ENCODE measurements around the gene PHF2. TPM values are rescaled to one million over a fixed set of nuclear protein-coding genes. Genes with fewer than 3 reads are reported as not detected.

The PHF2 gene
- total RNA-seq, 2 experiments from 2014 or later: 22.1 to 23.5 TPM

DNA sequence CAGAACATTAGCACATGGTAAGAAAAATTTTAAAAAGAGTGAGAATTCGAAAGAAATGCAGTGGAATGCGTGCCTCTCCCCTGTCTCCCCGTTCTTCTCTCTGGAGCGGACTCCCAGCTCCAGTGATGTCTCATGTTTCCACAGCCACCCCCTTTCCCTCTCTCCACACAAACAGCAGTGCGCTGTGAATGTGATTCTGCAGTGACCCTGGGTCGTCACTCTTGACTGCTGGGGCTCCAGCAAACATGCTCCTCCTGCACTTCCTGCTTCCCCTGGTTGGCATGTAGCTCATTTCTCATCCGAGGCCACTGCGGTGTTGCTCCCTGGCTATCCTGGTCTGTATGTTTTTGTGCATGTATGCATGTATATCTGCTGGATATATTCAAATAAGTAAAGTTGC, 13.3 kb downstream of the PHF2 start:
- Mint-ChIP-seq H3K36me3 (ENCODE audit: low read depth) (peaks cover 5% of the 10 kb centered on the region), H3K4me3 (no peak overlapping the region), H3K27ac (no peak overlapping the region), H3K4me1 (ENCODE audit: low read depth) (peaks cover 12% of the 10 kb centered on the region), H3K9me3 (ENCODE audit: insufficient read depth) (peaks cover 6% of the 10 kb centered on the region), H3K27me3 (ENCODE audit: low read depth) (no peaks in the 10 kb centered on the region)
- ATAC-seq: no peak
- ChIA-PET CTCF (no interaction called here), POLR2A (no interaction called here)
- peak; percentile 19 for DNase-seq

DNA sequence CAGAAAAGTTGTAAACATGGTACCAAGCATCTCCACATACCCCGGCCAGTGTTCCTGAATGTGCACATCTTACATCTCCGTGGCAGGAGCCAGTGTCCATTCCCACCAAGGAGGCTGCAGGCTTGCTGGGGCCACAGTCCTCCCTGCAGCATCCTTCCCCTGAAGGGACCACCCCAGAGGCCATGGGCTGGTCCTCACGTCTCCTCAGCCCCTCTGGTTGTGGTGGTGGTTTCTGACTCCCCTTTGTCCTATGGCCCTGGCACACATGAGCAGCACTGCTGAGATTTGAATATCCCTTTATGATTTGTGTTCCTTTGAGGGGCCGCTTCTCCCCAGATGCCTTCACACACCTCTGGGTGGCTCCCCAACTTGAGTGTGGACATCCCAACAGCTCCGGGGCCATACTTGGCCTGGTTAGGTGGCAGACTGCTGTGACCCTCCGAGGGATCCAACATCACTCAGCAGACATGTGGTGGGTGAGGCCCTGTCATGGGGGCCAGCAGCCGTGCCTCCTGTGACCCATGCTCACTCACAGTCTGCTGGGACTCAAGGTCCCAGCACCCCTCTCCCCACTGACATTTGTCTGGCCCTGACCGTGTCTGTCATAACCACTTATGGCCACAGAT, 14.3 kb downstream of the PHF2 start:
- Mint-ChIP-seq H3K4me1 (ENCODE audit: low read depth) (peaks cover 12% of the 10 kb centered on the region), H3K36me3 (ENCODE audit: low read depth) (no peaks in the 10 kb centered on the region), H3K9me3 (ENCODE audit: insufficient read depth) (no peaks in the 10 kb centered on the region), H3K27me3 (ENCODE audit: low read depth) (no peaks in the 10 kb centered on the region), H3K4me3 (no peak overlapping the region), H3K27ac (no peak overlapping the region)
- DNase-seq (peak; percentile 16), ATAC-seq (no peak)
- CTCF ChIA-PET: no interaction called here
- POLR2A ChIA-PET: no interaction called here

DNA sequence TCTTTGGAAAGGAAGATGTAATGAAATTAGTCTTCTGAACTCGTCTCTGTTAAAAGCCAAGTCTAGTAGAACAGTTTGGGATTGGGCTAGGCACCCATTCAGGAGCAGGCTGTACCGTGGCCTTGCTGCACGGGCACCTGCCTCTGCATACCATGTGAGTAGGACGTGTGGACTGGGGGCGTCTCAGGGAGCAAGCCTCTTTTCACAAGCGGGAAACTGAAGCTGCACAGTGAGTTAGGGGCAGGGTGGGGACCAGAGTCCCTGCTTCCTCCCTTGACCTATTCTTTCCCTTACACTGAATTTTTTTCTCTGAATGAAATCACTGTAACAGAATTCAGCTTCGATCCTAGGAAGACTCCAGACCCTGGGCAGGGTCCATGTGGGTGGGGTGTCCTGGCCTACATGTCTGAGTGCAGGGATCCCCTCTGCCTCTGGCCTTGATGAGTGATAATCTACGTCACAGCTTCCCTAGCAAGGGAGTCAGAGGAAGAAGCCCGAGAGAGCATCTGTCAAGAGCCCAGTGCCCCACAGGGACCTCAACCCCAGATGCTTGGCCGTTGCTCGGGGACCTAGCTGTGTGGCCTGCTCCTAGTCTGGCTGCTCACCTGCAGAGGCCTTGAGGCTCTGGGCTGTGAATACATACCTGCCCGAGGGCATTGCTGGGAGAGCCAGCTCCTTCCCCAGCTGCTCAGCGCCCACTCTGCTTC, 15.1 kb downstream of the PHF2 start:
- Mint-ChIP-seq H3K9me3 (ENCODE audit: insufficient read depth) (no peaks in the 10 kb centered on the region), H3K36me3 (ENCODE audit: low read depth) (no peaks in the 10 kb centered on the region), H3K4me1 (ENCODE audit: low read depth) (peaks cover 12% of the 10 kb centered on the region), H3K27ac (no peak overlapping the region), H3K27me3 (ENCODE audit: low read depth) (no peaks in the 10 kb centered on the region), H3K4me3 (no peak overlapping the region)
- CTCF ChIA-PET: no interaction called here
- DNase-seq: peak; percentile 12
- no peak for ATAC-seq
- POLR2A ChIA-PET: no interaction called here

DNA sequence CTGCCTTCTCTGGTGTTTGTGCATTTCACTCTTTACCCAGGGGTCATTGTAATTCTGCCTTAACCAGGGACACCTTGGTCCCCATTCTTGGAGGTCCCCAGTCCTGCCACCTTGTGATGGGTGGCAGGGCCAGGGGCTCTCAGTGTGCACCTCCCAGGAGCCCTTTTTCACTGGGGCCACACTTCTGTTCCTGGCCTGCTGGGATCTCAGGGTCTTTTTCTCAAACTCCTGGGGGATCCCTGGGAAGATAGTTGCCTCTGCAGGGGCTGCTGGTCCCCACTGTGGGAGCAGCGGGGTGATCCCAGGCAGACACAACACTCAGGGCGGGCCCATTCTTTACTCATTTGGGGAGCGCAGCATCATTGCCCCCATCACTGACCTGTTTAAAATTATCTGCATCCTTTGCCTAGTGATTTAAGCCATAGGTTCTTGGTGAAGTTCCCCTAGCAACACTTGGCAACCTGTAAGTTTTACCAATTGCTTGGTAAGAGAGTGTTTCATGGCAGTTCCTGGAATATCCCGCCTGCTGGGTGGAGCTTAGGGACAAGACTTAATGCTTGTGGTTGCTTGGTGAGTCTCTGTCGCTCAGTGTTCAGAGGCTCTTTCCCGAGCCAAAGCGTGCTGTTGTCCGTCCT, 15.7 kb downstream of the PHF2 start:
- no peaks in the 10 kb centered on the region for H3K36me3 Mint-ChIP-seq (ENCODE audit: low read depth)
- CTCF ChIA-PET: interaction anchor here (2.1 kb wide), 1 partner anchor 26 kb away, joined by 5 read pairs; no protein-coding TSS in a partner anchor
- H3K4me1 Mint-ChIP-seq (ENCODE audit: low read depth): peaks cover 12% of the 10 kb centered on the region
- POLR2A ChIA-PET: no interaction called here
- no peak overlapping the region for H3K27ac Mint-ChIP-seq
- peak; percentile 10 for DNase-seq
- H3K4me3 Mint-ChIP-seq: no peak overlapping the region
- no peaks in the 10 kb centered on the region for H3K9me3 Mint-ChIP-seq (ENCODE audit: insufficient read depth)
- no peak for ATAC-seq
- no peaks in the 10 kb centered on the region for H3K27me3 Mint-ChIP-seq (ENCODE audit: low read depth)

DNA sequence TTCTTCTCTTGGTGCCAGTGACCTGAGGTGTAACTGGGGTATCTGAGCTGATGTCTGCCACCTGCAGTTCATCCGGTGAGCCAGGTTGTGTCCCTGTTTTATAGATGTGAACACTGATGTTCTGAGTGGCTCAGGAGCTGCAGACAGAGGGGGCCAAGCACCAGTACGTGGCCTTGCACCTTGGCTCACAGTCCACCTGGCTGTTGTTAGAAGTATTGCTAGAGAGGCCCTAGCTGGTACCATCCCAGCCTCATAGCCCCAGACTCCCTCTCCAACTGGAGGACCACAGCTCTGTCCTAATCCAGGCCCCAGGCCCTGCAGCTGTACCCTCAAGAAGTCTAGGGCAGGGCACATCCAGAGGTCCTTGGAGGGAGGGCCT, 16.2 kb downstream of the PHF2 start:
- ATAC-seq (no peak), DNase-seq (peak; percentile 20)
- H3K27ac Mint-ChIP-seq: no peak overlapping the region
- no peak overlapping the region for H3K4me3 Mint-ChIP-seq
- no peaks in the 10 kb centered on the region for H3K9me3 Mint-ChIP-seq (ENCODE audit: insufficient read depth)
- ChIA-PET CTCF (interaction anchor here (2.1 kb wide), 1 partner anchor 27 kb away, joined by 5 read pairs; no protein-coding TSS in a partner anchor), POLR2A (no interaction called here)
- H3K4me1 Mint-ChIP-seq (ENCODE audit: low read depth): peaks cover 16% of the 10 kb centered on the region
- no peaks in the 10 kb centered on the region for H3K27me3 Mint-ChIP-seq (ENCODE audit: low read depth)
- H3K36me3 Mint-ChIP-seq (ENCODE audit: low read depth): no peaks in the 10 kb centered on the region

DNA sequence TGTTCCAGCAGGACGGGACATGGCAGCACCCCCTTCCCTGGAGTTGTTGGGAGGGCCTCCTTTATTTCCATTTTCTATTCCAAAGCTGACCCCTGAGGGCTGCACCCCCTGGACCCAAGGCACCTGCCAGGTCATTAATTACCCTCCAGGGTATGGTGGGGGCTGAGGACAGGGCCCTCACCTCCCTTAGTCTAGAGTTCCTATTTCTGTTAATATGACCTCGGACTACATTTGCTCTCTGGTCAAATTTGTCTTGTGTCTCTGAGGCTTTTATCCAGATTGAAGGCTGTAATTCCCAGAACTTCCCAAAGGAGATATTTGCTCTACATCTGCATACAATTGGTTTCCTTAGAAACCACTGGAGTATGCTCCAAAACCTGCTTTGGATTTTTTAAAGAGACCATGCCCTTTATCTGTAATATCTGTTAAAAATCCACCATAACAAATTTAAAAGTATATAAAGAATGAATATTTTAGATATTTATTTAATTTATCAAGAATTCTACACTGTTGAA, 16.8 kb downstream of the PHF2 start:
- CTCF ChIA-PET: interaction anchor here (2.1 kb wide), 1 partner anchor 27 kb away, joined by 5 read pairs; no protein-coding TSS in a partner anchor
- Mint-ChIP-seq H3K36me3 (ENCODE audit: low read depth) (no peaks in the 10 kb centered on the region), H3K4me3 (no peak overlapping the region), H3K27ac (no peak overlapping the region), H3K9me3 (ENCODE audit: insufficient read depth) (no peaks in the 10 kb centered on the region), H3K4me1 (ENCODE audit: low read depth) (peaks cover 20% of the 10 kb centered on the region), H3K27me3 (ENCODE audit: low read depth) (no peaks in the 10 kb centered on the region)
- POLR2A ChIA-PET: no interaction called here
- DNase-seq (peak; percentile 11), ATAC-seq (no peak)

DNA sequence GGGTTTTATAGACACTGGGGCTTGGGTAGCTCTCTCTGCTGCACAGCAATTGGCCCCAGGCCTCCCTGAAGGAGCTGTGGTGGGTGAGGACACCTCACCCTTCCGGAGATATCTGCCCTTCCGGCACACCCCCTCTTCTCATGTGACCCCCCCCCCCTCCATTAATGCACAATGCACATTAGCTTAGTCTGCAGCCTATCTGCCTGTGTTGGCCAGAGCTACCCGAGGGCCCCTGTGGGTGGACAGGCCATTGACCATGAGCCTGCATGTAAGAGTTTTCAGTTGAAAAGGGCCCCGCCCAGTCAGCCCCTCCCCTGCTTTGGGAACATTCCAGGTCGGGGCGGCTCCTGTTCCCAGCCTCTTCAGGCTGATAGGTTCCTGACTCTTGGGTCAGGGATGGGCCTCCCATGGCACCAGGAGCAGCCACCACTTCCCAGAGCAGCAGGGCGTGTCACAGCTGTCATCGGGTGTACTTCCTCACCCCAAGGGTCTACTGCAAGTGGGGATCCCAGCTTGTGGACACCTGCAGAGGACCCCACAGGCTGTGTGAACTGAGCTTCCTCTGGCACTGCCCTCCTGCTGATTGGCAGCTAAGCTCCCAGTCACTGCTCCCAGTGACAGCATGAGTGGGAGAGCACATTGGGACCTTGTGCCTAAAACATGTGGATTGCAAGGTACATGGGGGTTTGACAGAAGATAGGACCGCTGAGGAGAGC, 17.8 kb downstream of the PHF2 start:
- no peak for ATAC-seq
- H3K9me3 Mint-ChIP-seq (ENCODE audit: insufficient read depth): no peaks in the 10 kb centered on the region
- no peak overlapping the region for H3K4me3 Mint-ChIP-seq
- no peaks in the 10 kb centered on the region for H3K36me3 Mint-ChIP-seq (ENCODE audit: low read depth)
- H3K27me3 Mint-ChIP-seq (ENCODE audit: low read depth): no peaks in the 10 kb centered on the region
- DNase-seq: peak; percentile 14
- ChIA-PET CTCF (interaction anchor here (2.1 kb wide), 1 partner anchor 28 kb away, joined by 5 read pairs; no protein-coding TSS in a partner anchor), POLR2A (no interaction called here)
- no peak overlapping the region for H3K27ac Mint-ChIP-seq
- H3K4me1 Mint-ChIP-seq (ENCODE audit: low read depth): peaks cover 23% of the 10 kb centered on the region

DNA sequence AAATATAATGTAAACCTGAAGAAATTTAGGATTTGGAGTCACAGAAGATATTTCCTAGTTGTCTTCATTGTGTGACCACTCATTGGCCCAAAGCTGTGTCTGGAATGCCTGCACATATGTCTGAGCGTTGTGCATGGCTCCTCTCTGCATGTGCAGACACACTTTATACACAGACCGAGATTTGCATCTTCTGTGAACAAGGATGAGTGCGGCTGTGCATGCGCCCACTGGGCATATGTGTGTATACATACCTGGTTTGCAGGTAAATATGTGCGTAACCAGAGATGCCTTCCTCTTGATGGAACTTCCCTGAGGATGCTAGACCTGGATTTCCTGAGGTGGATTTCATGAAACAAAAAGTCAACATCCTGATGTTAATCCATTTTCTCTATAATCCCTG, 19.1 kb downstream of the PHF2 start:
- peak; percentile 5 for DNase-seq
- H3K36me3 Mint-ChIP-seq (ENCODE audit: low read depth): no peaks in the 10 kb centered on the region
- ATAC-seq: no peak
- no peaks in the 10 kb centered on the region for H3K9me3 Mint-ChIP-seq (ENCODE audit: insufficient read depth)
- no peaks in the 10 kb centered on the region for H3K27me3 Mint-ChIP-seq (ENCODE audit: low read depth)
- H3K4me1 Mint-ChIP-seq (ENCODE audit: low read depth): peaks cover 29% of the 10 kb centered on the region
- H3K4me3 Mint-ChIP-seq: no peak overlapping the region
- CTCF ChIA-PET: no interaction called here
- POLR2A ChIA-PET: no interaction called here
- H3K27ac Mint-ChIP-seq: no peak overlapping the region

DNA sequence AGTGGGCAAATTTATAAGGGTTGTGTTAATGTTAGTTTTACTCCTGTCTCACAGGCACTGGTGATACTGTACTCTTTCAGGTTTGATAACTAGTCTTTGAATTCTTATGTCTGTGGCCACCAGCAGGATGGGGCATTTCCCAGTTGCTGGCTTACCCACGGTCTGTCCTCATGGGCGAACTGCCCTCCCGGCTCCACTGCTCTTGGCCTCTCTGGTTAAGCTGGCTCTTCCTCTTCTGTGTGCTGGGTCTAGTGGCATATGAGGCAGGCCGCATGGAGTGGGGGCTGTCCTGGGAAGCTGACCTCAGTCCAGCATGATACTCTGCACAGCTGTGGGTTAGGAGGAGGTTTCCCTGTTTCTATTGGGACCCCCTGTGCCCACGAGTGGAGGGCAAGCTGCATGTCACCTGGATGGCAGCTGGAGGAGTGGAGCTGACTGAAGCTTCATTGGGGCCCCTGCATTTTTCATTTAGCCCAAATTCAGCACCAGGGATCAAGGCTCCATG, 19.5 kb downstream of the PHF2 start:
- H3K4me3 Mint-ChIP-seq: no peak overlapping the region
- ChIA-PET POLR2A (no interaction called here), CTCF (no interaction called here)
- H3K4me1 Mint-ChIP-seq (ENCODE audit: low read depth): peaks cover 34% of the 10 kb centered on the region
- H3K36me3 Mint-ChIP-seq (ENCODE audit: low read depth): no peaks in the 10 kb centered on the region
- DNase-seq: no peak
- no peak overlapping the region for H3K27ac Mint-ChIP-seq
- H3K9me3 Mint-ChIP-seq (ENCODE audit: insufficient read depth): no peaks in the 10 kb centered on the region
- no peak for ATAC-seq
- H3K27me3 Mint-ChIP-seq (ENCODE audit: low read depth): no peaks in the 10 kb centered on the region

DNA sequence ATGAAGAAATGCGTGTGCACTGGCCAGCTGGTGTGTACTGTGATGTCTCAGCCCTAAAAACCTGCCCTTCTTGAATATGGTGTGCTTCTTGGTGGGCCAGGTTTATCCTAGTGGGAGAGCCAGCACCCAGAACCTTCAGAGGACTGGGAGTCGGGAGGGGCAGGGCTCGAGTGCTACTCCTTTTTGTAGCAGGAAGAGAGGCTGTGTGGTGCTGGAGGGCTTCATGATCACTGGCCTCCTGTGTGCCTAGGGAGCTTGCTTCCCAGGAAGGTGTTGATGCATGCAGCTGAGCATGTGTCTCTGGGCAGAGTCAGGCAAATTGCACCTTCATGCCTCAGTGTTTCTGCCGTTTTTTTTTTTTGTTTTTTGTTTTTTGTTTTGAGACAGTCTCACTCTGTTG, 20.0 kb downstream of the PHF2 start:
- ChIA-PET POLR2A (no interaction called here), CTCF (no interaction called here)
- Mint-ChIP-seq H3K4me1 (ENCODE audit: low read depth) (peaks cover 36% of the 10 kb centered on the region), H3K36me3 (ENCODE audit: low read depth) (no peaks in the 10 kb centered on the region), H3K27ac (no peak overlapping the region), H3K4me3 (no peak overlapping the region), H3K9me3 (ENCODE audit: insufficient read depth) (no peaks in the 10 kb centered on the region), H3K27me3 (ENCODE audit: low read depth) (no peaks in the 10 kb centered on the region)
- DNase-seq (no peak), ATAC-seq (no peak)

DNA sequence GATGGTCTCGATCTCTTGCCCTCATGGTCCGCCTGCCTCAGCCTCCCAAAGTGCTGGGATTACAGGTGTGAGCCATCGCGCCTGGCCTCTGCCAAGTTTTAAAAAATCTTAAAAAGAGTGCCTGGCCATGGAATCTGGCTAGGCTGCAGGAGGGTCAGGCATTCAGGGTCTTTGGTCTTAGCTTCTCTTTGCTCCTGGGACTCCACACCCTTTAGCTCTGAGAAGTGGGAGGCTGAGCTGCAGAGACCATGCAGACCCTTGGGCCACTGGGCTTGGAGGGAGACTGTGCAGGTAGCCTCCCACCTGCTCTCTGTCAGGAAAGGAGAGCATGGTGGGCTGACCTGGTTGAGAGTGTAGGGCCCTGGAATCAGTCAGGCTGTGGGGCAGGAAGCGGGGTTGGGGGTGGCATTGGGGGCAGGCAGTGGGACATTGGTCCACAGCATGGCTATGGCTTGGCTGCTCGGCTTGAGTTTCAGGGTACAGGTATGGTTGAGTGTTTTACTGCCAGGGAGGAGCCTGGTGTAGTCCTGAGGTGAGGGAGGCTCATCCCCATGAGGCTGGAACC, 20.8 kb downstream of the PHF2 start:
- POLR2A ChIA-PET: no interaction called here
- CTCF ChIA-PET: no interaction called here
- Mint-ChIP-seq H3K4me3 (no peak overlapping the region), H3K9me3 (ENCODE audit: insufficient read depth) (no peaks in the 10 kb centered on the region), H3K27ac (peak overlapping the region; percentile 43), H3K27me3 (ENCODE audit: low read depth) (no peaks in the 10 kb centered on the region), H3K36me3 (ENCODE audit: low read depth) (no peaks in the 10 kb centered on the region), H3K4me1 (ENCODE audit: low read depth) (peaks cover 36% of the 10 kb centered on the region)
- DNase-seq (no peak), ATAC-seq (no peak)

All from activated CD8-positive, alpha-beta T cell treated with anti-CD3 and anti-CD28 coated beads, Interleukin-2, amount 10 ng/mL, durations not matched to agents 7 days and 5 days (primary cell).